Suppressor macrophage treated with lipopolysaccharide for 4 hours (primary cell): ENCODE data around the gene SELENON.

Experiments used
- DNase-seq: peaks from one replicate; pipeline ENCODE4 v3.0.0-alpha.2; 2020

Gene SELENON

GRCh38 chr1:25771221-25772114, 28.5 kb upstream of the SELENON start:
- DNase-seq: no peak

GRCh38 chr1:25772164-25772563, 27.8 kb upstream of the SELENON start:
- no peak for DNase-seq

DNA sequence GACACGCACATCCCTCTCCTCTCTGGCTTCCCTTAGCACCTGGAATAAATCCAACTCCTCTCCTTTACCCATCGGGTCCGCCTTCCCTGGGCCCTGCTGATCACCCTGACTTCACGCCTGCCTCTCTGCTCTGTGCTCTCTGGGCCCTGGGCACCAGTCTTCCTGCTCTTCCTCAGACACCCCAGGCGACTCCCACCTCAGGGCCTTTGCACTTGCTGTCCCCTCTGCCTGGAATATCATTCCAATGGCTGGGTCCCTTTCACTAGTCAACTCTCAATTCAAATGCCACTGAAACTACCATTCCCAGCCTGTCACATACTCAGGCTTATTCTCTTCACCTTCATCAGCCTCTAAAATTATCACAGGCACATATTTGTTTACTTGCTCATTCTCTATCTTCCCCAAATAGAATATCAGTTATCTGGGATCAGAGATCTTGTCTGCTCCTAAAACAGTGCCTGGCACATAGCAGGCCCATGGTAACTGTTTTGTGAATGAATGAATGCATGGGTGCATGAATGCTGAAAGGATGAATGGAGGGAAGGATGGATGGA, 27.2 kb upstream of the SELENON start:
- DNase-seq: no peak

DNA sequence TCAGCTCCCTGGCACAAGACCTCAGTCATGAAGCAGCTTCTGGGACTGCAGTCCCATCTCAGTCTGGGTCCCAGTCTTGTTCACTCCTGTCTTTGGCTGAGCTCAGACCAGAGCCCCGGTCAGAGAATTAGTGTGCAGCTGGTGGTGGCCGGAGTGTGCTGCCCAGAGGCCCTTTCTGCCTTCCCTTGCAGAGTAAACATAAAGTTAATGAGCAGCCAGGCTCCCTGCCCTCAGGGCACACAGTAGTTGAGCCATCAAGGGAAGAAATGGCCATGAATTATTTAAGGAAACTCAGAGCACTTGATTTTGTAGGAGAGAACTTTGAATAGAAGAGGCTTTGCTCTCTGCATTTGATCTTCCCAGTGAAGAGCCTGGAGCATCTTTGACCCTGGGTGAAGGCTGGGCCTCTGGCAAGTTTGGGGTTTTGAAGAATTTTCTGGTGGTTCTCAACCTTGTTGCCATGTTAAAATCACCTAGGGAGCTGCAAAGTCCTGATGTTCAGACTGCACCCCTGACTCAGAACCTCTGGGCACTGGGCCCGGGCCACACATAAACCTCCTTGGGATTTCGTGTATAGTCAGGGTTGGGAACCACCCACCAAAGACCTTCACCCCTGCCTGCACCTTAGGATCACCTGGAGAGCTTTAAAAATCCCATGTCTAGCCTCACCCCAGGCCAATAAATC, 26.4 kb upstream of the SELENON start:
- DNase-seq: no peak

GRCh38 chr1:25774206-25774803, 25.7 kb upstream of the SELENON start:
- no peak for DNase-seq

GRCh38 chr1:25774921-25775771, 24.8 kb upstream of the SELENON start:
- no peak for DNase-seq

- DNase-seq: no peak
Observed at GRCh38 chr1:25779388-25779787, 20.6 kb upstream of the SELENON start.

GRCh38 chr1:25779894-25780293, 20.1 kb upstream of the SELENON start:
- no peak for DNase-seq

DNA sequence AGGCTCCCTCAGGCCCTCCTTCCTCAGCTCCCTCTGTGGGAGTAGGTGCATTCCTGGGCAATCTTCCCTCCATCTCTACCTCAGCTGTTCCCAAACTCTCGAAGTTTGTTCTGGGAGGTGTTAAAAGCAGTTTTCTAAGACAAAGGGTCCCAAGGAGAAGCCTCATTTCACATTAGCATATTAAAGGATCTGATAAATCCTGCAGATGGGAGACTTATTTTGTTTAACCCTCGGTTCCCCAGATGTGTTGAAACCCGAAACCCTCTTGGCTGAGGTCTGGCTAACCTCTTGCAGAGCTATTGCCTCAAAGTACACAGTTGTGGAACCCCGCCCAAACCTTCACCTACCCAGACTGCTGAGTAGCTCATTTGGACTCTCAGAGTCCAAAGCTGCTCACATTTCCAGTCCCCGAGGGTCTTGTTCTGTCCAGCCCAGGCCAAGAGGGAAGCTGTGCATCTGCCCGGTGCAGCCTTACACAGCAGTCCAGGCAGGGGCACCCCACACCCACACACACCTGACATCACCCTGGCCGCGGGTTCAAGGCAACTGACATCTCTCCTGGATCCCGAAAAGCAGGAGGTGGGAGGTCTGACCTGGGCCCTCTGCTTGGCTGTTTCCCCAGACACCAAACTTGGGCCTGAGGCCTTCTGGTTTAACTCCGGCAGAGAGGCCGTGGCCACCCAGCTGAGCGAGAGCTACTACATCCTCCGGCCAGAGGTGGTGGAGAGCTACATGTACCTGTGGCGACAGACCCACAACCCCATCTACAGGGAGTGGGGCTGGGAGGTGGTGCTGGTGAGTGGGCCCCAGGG, 19.5 kb upstream of the SELENON start:
- DNase-seq: no peak

DNA sequence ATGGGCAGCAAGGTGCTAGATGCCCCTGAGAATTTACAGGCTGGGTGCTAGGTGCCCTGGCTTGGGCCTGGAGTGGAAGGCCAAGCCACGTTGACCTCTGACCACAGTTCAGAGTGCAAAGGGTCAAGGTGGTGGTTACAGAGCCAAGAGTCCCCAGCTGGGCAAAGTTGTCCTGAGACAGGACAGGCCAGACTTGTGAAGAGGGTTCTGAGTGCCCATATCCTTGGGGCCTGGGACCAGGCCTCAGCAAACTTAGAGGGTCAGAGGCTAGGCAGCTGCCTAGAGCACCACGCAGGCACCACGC, 18.9 kb upstream of the SELENON start:
- DNase-seq: no peak

GRCh38 chr1:25782608-25783201, 17.3 kb upstream of the SELENON start:
- no peak for DNase-seq

DNA sequence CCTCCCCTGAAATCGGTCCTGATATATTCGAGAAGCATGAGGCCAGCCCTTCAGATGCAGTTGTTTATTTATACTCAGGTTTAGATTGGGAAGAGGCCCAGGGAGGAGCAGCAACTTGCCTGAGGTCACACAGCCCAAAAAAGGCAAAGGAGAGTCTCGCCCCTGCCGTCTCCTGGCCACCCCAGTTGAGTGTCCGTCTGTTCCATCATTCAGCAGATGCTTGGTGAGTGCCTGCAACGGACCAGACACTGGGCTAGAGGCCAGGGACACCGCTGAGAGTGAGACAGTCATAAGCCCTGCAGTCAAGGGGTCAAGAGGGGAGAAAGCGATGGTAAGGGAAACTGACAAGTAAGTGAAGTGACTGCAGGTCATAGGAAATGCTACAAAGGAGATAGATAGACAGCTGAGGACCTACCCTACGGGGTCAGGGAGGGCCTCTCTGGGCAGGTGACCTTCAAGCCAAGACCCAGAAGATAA, 15.4 kb upstream of the SELENON start:
- no peak for DNase-seq

DNA sequence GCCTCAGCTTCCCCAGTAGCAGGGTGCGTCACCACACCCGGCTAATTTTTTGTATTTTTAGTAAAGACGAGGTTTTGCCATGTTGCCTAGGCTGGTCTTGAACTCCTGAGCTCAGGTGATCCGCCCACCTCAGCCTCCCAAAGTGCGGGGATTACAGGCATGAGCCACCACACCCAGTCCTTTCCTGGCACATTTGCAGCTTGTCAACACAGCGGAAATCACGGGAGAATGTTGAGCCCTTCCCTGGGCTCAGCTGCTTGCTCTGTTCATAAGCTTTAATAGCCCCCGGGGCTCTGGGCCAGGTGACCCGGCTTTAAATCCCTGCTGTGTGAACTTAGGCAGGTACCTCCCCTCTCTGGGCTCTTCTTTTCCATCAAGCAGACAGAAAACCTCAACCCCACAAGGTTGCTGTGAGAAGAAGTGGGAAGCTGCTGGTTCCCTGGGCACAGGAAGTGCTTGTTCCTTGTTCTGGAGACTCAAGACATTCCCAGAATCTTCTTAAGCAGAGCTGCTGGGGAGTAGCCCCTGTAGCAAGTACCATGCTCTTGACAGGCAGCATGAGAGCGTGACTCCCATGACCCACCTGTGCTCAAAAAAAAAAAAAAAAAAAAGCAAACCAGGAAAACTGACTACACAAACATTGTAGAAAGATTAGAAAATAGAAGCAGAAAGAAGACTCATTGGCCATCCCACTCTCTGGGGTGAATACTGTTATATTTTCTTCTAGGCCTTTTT, 14.5 kb upstream of the SELENON start:
- DNase-seq: no peak

GRCh38 chr1:25786887-25787759, 12.9 kb upstream of the SELENON start:
- no peak for DNase-seq

- DNase-seq: no peak
Observed at GRCh38 chr1:25787760-25788166, 12.2 kb upstream of the SELENON start.

- DNase-seq: no peak
Observed at GRCh38 chr1:25790472-25790871, 9.5 kb upstream of the SELENON start.

DNA sequence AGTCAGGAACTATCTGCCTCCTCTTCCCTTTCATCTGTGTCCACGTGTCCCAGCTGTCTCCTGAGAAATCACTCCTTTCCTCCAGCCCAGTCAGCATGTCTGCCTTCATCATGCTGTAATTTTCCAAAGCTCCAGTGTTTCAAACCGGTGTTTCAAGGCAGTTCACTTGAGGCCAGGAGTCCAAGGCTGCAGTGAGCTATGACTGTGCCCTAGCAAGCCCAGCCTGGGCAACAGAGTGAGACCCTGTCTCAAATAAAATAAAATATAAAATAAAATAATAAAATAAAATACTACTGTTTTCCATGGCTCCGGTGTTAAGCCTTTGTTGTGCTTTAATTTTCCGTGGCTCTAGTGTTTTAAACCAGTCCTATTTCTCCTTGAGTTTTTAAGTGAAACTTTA, 7.9 kb upstream of the SELENON start:
- no peak for DNase-seq

GRCh38 chr1:25793585-25794170, 6.3 kb upstream of the SELENON start:
- no peak for DNase-seq

GRCh38 chr1:25794325-25794724, 5.7 kb upstream of the SELENON start:
- DNase-seq: no peak
